Tongue (tissue), 3 donors: ENCODE data around the gene ANTXR1. TPM values are rescaled to one million over a fixed set of nuclear protein-coding genes. Genes with fewer than 3 reads are reported as not detected.

Experiments used
- DNase-seq: peaks from one replicate; pipeline ENCODE4 v3.0.0-alpha.2; 2015
- small RNA-seq: library from RNA; depleted of rRNA; stranded (forward); fragments of <200 nt; gene quantifications from one replicate; pipeline ENCODE3, GENCODE V24; 2014; ENCODE audit warnings: low replicate concordance
- total RNA-seq: library from RNA; depleted of rRNA; stranded (reverse); fragments of >200 nt; gene quantifications from one replicate; pipeline ENCODE4 v1.2.3, GENCODE V29; 2014

The ANTXR1 gene
- total RNA-seq, 1 donor from 2014 or later: 104 TPM

DNA sequence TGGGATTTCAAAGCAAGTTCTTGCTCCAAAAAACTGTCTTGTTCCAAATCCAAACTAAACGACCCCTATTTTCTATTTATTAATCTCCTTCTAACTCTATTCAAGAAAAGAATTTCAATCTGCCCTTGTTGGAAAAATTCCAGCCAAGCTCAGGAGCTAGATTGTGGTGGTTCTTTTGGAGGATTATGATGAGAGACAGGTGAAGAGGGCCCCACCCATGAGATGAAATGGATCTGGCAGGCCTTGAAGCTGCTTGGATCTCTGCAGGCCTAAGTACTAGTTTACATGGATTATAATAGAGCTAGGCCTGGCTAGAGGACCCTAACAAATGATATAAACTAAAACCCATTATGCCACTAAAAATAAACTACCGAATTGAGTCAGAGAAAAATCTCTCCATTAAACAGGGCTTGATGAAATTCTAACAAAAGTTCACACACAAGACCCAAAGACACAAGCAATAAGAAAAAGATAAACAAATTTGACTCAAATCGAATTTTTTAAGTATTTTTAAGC lies 272.5 kb downstream of the ANTXR1 start:
- peak; percentile 68 for DNase-seq

DNA sequence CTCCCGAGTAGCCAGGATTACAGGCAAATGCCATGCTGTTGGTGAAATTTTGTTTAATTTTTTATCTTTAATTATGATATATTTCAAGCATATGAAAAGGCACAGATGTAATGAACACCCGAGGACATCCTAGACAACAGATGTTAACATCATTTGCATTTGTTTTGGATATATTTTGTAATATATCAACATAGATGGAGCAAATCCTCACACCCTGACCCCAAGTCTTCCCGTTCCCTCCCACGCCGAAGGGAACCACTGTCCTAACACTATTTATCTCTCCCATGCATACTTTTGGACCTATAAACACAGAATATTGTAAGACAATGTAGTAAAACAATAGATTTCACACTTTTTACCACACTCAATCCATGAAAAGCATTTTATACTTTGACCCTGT lies 274.6 kb downstream of the ANTXR1 start:
- no peak for DNase-seq

DNA sequence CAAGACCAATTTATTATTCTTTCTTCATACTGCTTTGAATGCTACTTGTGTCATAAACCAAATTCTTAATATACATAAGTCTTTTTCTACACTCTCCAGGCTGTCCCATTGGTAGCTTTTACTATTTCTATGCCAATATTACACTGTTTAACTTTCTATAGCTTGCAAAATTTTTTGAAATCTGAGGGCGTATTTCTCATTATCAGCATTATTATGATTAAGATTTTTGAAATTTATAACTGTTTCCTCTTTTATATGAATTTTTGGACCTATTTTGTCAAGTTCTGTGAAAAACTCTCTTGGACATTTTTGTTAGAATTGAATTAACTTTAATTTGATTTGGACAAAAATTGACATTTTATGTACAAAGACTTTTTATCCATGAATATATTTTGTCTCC lies 275.4 kb downstream of the ANTXR1 start:
- DNase-seq: no peak

DNA sequence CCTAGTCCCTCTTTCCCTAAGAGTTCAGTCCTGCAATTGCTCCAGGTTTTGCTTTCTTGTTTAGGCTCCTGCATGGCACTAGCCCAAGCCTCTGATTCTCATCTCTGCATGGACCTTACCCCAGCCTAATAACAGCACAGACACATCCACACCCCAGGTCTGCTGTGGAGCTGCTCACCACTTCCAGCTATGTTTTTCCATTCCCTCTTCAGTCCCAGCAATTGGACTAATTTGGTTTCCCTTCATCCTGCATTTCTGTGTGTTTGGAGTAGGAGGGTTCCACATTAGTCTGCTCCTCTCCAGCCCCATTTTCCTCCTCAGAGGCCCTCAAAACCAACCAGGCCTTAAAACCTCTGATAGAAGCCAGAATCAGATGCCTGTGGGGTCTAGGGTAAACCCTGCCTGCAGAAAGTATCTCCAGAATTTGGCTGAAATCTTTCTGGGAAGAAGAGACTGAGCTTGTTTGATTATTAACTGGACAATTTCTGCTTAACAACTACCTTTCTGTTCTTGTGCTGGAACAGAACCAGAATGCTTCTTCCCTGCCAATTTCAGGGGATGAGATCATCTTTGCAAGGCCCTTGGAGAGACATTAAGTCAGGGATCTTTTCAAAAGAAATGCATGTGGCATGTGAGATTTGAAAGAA lies 278.1 kb downstream of the ANTXR1 start:
- DNase-seq: peak; percentile 79

GRCh38 chr2:69291721-69292120 lies 278.7 kb downstream of the ANTXR1 start:
- DNase-seq: no peak

DNA sequence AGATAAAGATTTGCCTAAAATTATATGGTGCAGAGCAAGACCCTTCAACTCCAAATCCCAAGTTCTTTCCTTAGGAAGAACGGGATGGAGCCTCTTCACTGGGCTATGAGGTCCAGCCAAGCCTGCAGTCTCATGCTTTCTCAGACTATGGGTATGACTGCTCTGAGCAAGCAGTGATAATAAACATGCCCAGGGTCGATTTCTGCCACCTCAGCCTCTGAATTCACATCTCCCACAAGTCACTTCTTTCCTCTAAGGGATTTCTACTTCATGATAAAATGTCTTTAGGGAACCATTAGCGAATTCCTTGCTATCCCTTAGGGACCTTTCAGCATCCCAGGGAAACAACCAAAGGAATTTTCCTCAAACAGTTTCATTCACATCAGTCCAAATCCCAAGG lies 279.3 kb downstream of the ANTXR1 start:
- DNase-seq: no peak

DNA sequence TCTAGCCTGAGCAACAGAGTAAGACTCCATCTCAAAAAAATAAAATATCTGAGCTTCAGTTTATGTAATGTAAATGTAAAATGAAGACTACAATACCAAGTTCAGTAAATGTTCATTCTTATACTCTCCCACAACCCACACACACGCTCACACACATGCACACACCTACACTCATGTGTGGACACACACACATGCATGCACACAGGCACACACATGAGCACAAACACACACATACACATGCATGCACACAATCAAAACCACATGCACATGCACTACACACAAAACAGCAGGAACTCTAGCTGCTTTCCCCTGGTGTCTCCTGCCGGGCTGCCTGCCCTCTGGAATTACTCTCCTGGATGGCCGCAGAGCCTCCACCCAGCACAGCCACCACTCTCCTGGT lies 283.4 kb downstream of the ANTXR1 start:
- DNase-seq: no peak

- DNase-seq: no peak
Measured at GRCh38 chr2:69297216-69297615, 284.2 kb downstream of the ANTXR1 start.

DNA sequence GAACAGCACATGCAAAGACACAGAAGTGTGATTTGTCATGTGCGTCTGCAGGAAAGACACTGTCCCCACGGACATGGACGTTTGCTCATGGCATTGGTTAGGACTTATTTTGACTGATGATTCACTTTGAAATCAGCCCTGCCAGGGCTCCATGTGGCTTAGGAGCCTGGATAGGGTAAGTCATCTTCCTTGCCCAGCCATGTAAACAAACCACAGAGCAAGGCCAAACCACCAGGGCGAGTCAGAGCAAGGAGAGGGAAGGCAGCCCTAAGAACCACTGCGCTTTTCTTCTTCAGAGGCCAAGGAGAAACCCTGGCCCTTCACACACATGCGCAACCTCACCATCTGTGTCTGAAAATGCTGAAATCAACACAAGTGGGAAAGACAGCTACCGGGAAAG lies 285.3 kb downstream of the ANTXR1 start:
- DNase-seq: no peak

GRCh38 chr2:69298862-69299261 lies 285.9 kb downstream of the ANTXR1 start:
- peak; percentile 47 for DNase-seq

Small RNAs within 50 kb of the gene (small RNA-seq; reads per million reads assigned to genes)
- gene MIR3126 (0.40 reads per million, percentile 66 among the genes with 10 or more reads in this experiment), gene RNA5SP96 (not detected), gene RNU6-1216P (not detected)

Other genes starting within 250 kb of the ANTXR1 start
- not detected for gene BMP10, start 141.8 kb upstream of the ANTXR1 start, total RNA-seq
- not detected for gene GKN2, start 60.3 kb upstream of the ANTXR1 start, total RNA-seq
- gene GKN1, start 38.5 kb upstream of the ANTXR1 start, total RNA-seq: not detected